Muscle layer of colon (tissue), 2 donors: ENCODE results near the gene OR7A10.
"Not testable (repeated sequence)": the region's sequence is repeated elsewhere in the genome, so short reads cannot be mapped to it uniquely, and the experiment has no call there.

ENCODE experiments used
- H3K27ac ChIP-seq: one replicate; pipeline ENCODE4 v1.7.0; 2013; ENCODE audit warnings: low read depth, mild to moderate bottlenecking, low read length, moderate library complexity
- H3K27me3 ChIP-seq, 2 donors: one replicate each; pipeline ENCODE4 v1.7.0; 2013; ENCODE audit warnings: low read length in 2 of 2, mild to moderate bottlenecking in 2 of 2; ENCODE audit not compliant: insufficient read depth in 2 of 2, control insufficient read depth in 1 of 2
- H3K36me3 ChIP-seq: one replicate; pipeline ENCODE4 v1.7.0; 2013; ENCODE audit warnings: mild to moderate bottlenecking, low read length; ENCODE audit not compliant: insufficient read depth
- H3K4me1 ChIP-seq: one replicate; pipeline ENCODE4 v1.7.0; 2013; ENCODE audit warnings: mild to moderate bottlenecking, low read length; ENCODE audit not compliant: insufficient read depth
- H3K4me3 ChIP-seq, 2 donors: one replicate each; pipeline ENCODE4 v1.7.0; 2013; ENCODE audit warnings: low read length in 2 of 2, low read depth in 1 of 2, mild to moderate bottlenecking in 1 of 2, moderate library complexity in 1 of 2
- H3K9ac ChIP-seq: one replicate; pipeline ENCODE4 v1.7.0; 2013; ENCODE audit warnings: low read length
- H3K9me3 ChIP-seq: one replicate; pipeline ENCODE4 v1.7.0; 2013; ENCODE audit warnings: mild to moderate bottlenecking, low read length
- donor health status: abdominal sarcoma.
- donor health status: Adenocarcinoma of cecum.

OR7A10 gene

DNA sequence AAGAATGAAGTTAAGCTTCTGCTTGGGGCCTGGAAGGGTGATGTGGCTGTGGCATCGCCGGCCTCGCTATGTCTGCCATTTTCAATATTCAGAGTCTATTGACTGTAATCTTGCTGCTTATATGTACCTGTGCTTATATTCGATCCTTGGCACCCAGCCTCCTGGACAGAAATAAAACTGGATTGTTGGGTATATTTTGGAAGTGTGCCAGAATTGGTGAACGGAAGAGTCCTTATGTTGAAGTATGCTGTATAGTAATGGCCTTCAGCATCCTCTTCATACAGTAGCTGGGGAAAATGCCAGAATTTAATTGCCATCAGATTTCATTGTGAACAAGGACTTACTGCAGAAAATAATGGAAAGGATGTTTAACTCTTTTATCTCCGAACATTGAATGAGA, 56.5 kb downstream of the OR7A10 start:
- H3K27ac ChIP-seq, H3K9ac ChIP-seq, H3K9me3 ChIP-seq, H3K4me1 ChIP-seq, H3K27me3 ChIP-seq, H3K36me3 ChIP-seq, H3K4me3 ChIP-seq: not testable (repeated sequence)
